ENCODE data around the gene PSMG3. TPM values are rescaled to one million over a fixed set of nuclear protein-coding genes. Genes with fewer than 3 reads are reported as not detected.

The PSMG3 gene
- total and polyA plus RNA-seq, 8 donors: 19.8 to 31.2 (median 25.1) TPM

GRCh38 chr7:1555046-1555812 is 14.6 kb downstream of the PSMG3 start:
- Histone ChIP-seq H3K36me3 (peaks cover 0 to 3% of the 10 kb centered on the region in 2 donors), H3K27me3 (no peaks in the 10 kb centered on the region), H3K4me3 (peak overlapping the region in 1 of 2 donors; percentile 21), H3K4me1 (peaks cover 5 to 9% of the 10 kb centered on the region in 2 donors), H3K9me3 (no peaks in the 10 kb centered on the region), H3K27ac (peak overlapping the region in 1 of 2 donors; percentile 38)
- TF ChIP-seq CTCF (IDR thresholded peaks at IDR 0.05): no peak
- DNase-seq: peak in 1 of 4 donors; percentile 78
- peak; percentile 26 for ATAC-seq
- intact Hi-C loops (cut with DNase I): no loop called here

DNA sequence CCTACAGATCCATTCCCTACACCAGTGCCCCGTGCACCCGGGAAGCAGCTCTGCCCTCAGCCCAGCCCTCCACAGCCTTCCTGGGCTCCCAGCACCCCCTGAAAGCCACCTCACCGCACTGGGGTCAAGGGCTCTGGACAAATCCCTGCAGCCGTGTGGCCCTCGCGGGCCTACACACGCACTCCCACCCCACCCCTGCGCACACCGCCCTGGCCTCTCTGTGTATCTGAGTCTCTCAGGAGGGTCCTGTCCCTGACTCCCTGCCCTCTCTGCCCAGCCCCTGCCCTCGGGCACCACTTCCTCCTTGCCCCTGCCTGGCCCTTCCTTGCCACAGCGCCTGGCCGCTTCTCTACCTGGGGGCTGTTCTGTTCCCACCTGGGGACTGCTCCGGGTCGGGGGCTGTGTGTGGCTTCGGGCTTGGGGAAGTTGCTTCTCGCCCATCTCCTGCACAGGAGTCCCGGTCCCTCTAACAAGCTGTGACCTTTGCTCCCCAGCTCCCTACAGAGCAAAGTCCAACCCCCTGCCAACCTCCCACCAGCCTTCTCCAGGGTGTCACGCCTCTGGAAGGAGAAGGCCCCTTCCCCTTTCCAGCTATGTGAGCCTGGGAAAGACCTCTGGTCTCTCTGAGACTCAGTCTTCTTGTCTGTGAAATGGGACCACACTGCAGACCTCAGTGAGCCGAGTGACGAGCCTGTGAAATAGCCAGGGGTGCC is 15.3 kb downstream of the PSMG3 start:
- no peak for TF ChIP-seq CTCF (IDR thresholded peaks at IDR 0.05)
- H3K4me3 ChIP-seq: no peak overlapping the region
- ATAC-seq: no peak
- H3K9me3 ChIP-seq: no peaks in the 10 kb centered on the region
- H3K4me1 ChIP-seq: peaks cover 5 to 9% of the 10 kb centered on the region in 2 donors
- H3K27ac ChIP-seq: no peak overlapping the region
- DNase-seq: peak in 1 of 4 donors; percentile 69
- H3K27me3 ChIP-seq: no peaks in the 10 kb centered on the region
- intact Hi-C loops (cut with DNase I): no loop called here
- H3K36me3 ChIP-seq: peaks cover 0 to 3% of the 10 kb centered on the region in 2 donors

DNA sequence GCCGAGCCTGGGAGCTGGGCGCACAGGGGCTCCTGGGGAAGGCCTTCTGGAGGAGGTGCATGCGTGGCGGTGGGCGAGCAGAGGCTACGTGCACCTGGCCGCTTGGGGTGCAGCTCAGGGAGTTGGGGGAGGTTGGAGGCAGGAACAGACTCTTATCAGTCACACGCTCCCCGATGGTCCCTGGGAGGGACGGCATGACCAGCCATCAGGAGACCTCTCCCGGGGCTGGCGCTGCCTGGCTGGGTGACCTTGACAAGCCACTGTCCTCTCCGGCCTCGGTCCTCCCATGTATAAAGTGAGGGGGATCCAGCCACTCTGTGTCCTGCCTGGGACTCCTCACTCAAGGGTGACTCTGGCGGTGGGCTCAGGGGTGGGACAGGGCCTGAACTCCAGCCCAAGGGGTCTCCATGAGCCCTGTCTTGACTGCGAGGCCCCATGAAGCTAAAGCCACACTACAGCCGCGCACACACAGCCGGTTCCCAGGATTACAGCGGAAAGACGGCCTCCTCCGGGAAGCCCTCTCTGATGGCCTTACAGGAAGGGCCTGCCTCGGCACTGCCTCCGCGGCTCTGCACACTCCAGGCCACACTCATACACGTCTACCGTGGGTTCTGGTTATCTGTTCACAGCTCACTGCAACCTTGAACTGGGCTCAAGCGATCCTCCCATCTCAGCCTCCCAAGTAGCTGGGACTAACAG is 16.2 kb downstream of the PSMG3 start:
- intact Hi-C loops (cut with DNase I): no loop called here
- H3K27ac ChIP-seq: no peak overlapping the region
- peaks cover 0 to 3% of the 10 kb centered on the region in 2 donors for H3K36me3 ChIP-seq
- no peak overlapping the region for H3K4me3 ChIP-seq
- DNase-seq (peak in 1 of 4 donors; percentile 73), ATAC-seq (no peak)
- H3K27me3 ChIP-seq: no peaks in the 10 kb centered on the region
- TF ChIP-seq CTCF (IDR thresholded peaks at IDR 0.05): no peak
- H3K4me1 ChIP-seq: peaks cover 5 to 9% of the 10 kb centered on the region in 2 donors
- H3K9me3 ChIP-seq: no peaks in the 10 kb centered on the region

- DNase-seq (no peak), ATAC-seq (no peak)
- no peak for TF ChIP-seq CTCF (IDR thresholded peaks at IDR 0.05)
- H3K36me3 ChIP-seq: peaks cover 0 to 3% of the 10 kb centered on the region in 2 donors
- H3K4me1 ChIP-seq: peaks cover 5 to 9% of the 10 kb centered on the region in 2 donors
- H3K27me3 ChIP-seq: no peaks in the 10 kb centered on the region
- H3K4me3 ChIP-seq: no peak overlapping the region
- no peaks in the 10 kb centered on the region for H3K9me3 ChIP-seq
- H3K27ac ChIP-seq: no peak overlapping the region
- intact Hi-C loops (cut with DNase I): no loop called here
Measured at GRCh38 chr7:1552200-1552599, 17.6 kb downstream of the PSMG3 start.

DNA sequence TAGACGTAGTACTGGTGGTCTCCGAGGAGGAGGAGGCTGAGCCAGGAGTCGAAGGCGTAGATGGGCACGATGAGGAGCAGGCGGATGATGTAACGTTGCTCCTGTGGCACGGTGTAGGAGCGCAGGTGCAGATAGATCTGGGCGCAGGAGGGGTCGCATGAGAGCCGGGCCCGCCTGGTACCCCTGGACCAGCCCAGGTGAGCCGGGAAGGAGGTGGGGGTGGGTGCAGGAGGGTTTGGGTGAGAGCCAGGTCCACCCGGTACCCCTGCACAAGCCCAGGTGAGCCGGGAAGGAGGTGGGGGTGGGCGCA is 19.0 kb downstream of the PSMG3 start:
- no peak for TF ChIP-seq CTCF (IDR thresholded peaks at IDR 0.05)
- no peak for ATAC-seq
- H3K27ac ChIP-seq: no peak overlapping the region
- no peak for DNase-seq
- H3K36me3 ChIP-seq: peaks cover 0 to 3% of the 10 kb centered on the region in 2 donors
- H3K4me1 ChIP-seq: peaks cover 3 to 7% of the 10 kb centered on the region in 2 donors
- H3K9me3 ChIP-seq: no peaks in the 10 kb centered on the region
- intact Hi-C loops (cut with DNase I): no loop called here
- H3K27me3 ChIP-seq: no peaks in the 10 kb centered on the region
- no peak overlapping the region for H3K4me3 ChIP-seq
